GM12878 (cell line): Measurements from ENCODE around the gene SLC9A8. TPM values are rescaled to one million over a fixed set of nuclear protein-coding genes. Genes with fewer than 3 reads are reported as not detected.
A peak's percentile ranks its signal among the peaks of the same experiment; 100 is the strongest.

Source experiments
- ATAC-seq: fragments of 200-7000 bp; cut with Tn5 transposase; 3 replicates; pipeline ENCODE4 v1.9.1; 2020; ENCODE audit warnings: mild to moderate bottlenecking, moderate library complexity
- BruUV-seq: library from RNA; stranded (reverse); fragments of 400-500 nt; replicated peaks from 2 replicates; lab custom pipeline; 2021; lab: Mats Ljungman, UMichigan
- CTCF ChIA-PET: fragments of 300-600 bp; sonication (Branson Sonifier 250); formaldehyde crosslinking; extraction: SDS; loops from one replicate; lab custom pipeline; 2021; ENCODE audit warnings: inconsistent platforms; lab: Yijun Ruan, JAX
- POLR2A ChIA-PET: fragments of 350-600 bp; formaldehyde crosslinking; extraction: SDS; loops from one replicate; lab custom pipeline; 2021; ENCODE audit warnings: inconsistent platforms; lab: Charles Lee
- RAD21 ChIA-PET: fragments of 300-600 bp; sonication (Branson Sonifier 250); formaldehyde crosslinking; loops from one replicate; lab custom pipeline; 2023; ENCODE audit warnings: antibody characterized with exemption; ENCODE audit not compliant: unreplicated experiment; lab: Charles Lee
- SMC1A ChIA-PET: fragments of 300-600 bp; sonication (Branson Sonifier 250); formaldehyde crosslinking; loops from one replicate; lab custom pipeline; 2023; ENCODE audit not compliant: unreplicated experiment, uncharacterized antibody; lab: Charles Lee
- DNase-seq: peaks from one replicate; pipeline ENCODE4 v3.0.0-alpha.2; 2011; ENCODE audit warnings: low read depth, low spot score
- FAIRE-seq: peaks from 3 replicates; lab custom pipeline; 2011; peaks lifted over from hg19 to GRCh38; lab: Jason Lieb, UNC
- H2AFZ ChIP-seq: 2 replicates; pipeline ENCODE4 v1.6.0; 2011; ENCODE audit warnings: low read depth, low read length, control low read depth; ENCODE audit not compliant: control insufficient read depth
- H3K27ac ChIP-seq: 2 replicates; pipeline ENCODE4 v1.5.1; 2011; ENCODE audit warnings: control low read depth; ENCODE audit not compliant: control insufficient read depth, insufficient read depth
- H3K27me3 ChIP-seq, 2 experiments: replicated peaks in 1 of 2; 2 replicates each; pipeline versions ENCODE4 v1.6.0 to v1.6.1; 2011; ENCODE audit warnings: low read length in 1 of 2; ENCODE audit not compliant: control insufficient read depth in 2 of 2, insufficient read depth in 2 of 2
- H3K36me3 ChIP-seq, 2 experiments: 2 replicates each; pipeline ENCODE4 v1.5.1; 2011; ENCODE audit warnings: low read length in 1 of 2; ENCODE audit not compliant: control insufficient read depth in 2 of 2, insufficient read depth in 2 of 2
- H3K4me1 ChIP-seq: 2 replicates; pipeline ENCODE4 v1.6.1; 2011; ENCODE audit warnings: mild to moderate bottlenecking, low read length, moderate library complexity, mixed read lengths; ENCODE audit not compliant: control insufficient read depth, insufficient read depth
- H3K4me2 ChIP-seq: 2 replicates; pipeline ENCODE4 v1.6.0; 2011; ENCODE audit warnings: control low read depth; ENCODE audit not compliant: control insufficient read depth, insufficient read depth
- H3K4me3 ChIP-seq: fragments of 200-600 bp; sonication (generic); 2 replicates; pipeline ENCODE4 v1.5.1; 2016
- H3K79me2 ChIP-seq: 2 replicates; pipeline ENCODE4 v1.6.0; 2011; ENCODE audit warnings: low read length; ENCODE audit not compliant: control insufficient read depth, insufficient read depth
- H3K9ac ChIP-seq: 2 replicates; pipeline ENCODE4 v1.8.0; 2011; ENCODE audit warnings: low read length, control low read depth, mixed read lengths; ENCODE audit not compliant: control insufficient read depth, insufficient read depth
- H3K9me3 ChIP-seq: replicated peaks from 3 replicates; pipeline ENCODE4 v1.5.1; 2011; ENCODE audit warnings: mild to moderate bottlenecking, low read length; ENCODE audit not compliant: control insufficient read depth, insufficient read depth
- H4K20me1 ChIP-seq: 2 replicates; pipeline ENCODE4 v1.6.0; 2011; ENCODE audit not compliant: control insufficient read depth, insufficient read depth
- WRNIP1 ChIP-seq: IDR thresholded peaks from 2 replicates; pipeline ENCODE4 v1.6.1; 2011; ENCODE audit warnings: low read depth, low read length, improper control_type of control experiment, borderline replicate concordance
- ZZZ3 ChIP-seq: IDR thresholded peaks from 2 replicates; pipeline ENCODE4 v1.6.1; 2011; ENCODE audit warnings: low read depth; ENCODE audit not compliant: control insufficient read depth, insufficient read length
- WGBS: methylation state at CpG from one replicate; pipeline ENCODE4 v1.1.6; 2016; ENCODE audit warnings: low lambda C conversion rate; ENCODE audit not compliant: insufficient replicate concordance, insufficient coverage; ENCODE audit errors: missing lambda C conversion rate; 5-methylcytosine and 5-hydroxymethylcytosine counted together
- in situ Hi-C: fragments of 300-500 bp; cut with MboI; formaldehyde crosslinking; loops from 9 replicates; pipeline ENCODE4 v1.14.3; 2018; ENCODE audit warnings: mixed read lengths
- intact Hi-C: fragments of 100-400 bp; cut with micrococcal nuclease; formaldehyde crosslinking; loops from one replicate; pipeline ENCODE4 v1.14.2; 2022; ENCODE audit not compliant: unreplicated experiment
- polyA plus RNA-seq, 11 experiments: library from polyadenylated mRNA; depleted of rRNA in 4 of 11; unstranded in 6 of 11; stranded (reverse) in 5 of 11; fragments of >200 nt; fragmentation: Nextera tagmentation in 4 of 11; fragmentation: Illumina TruSeq in 1 of 11; extraction: Ambion mirVana in 4 of 11; extraction: Trizol in 1 of 11; gene quantifications; 1 replicate in 1 of 11; 2 replicates in 10 of 11; pipeline versions ENCODE4 v1.2.1 to v1.2.3, GENCODE V29; 2011 to 2016; ENCODE audit warnings: inconsistent platforms in 2 of 11, missing spikeins in 2 of 11, low read depth in 1 of 11
- total RNA-seq, 4 experiments: library from RNA; depleted of rRNA in 3 of 4; stranded (reverse); fragments of >200 nt in 3 of 4; fragmentation: Illumina TruSeq in 1 of 4; extraction: Trizol in 1 of 4; gene quantifications; 2 replicates each; pipeline versions ENCODE4 v1.2.1 to v1.2.3, GENCODE V29; 2013 to 2021
- TF ChIP-seq, protein P1 (sequence below), 3 experiments: IDR thresholded peaks in 2 of 3; conservative IDR thresholded peaks in 1 of 3; 2 replicates each; pipeline ENCODE4 v1.5.1; 2011; ENCODE audit warnings: low read depth in 3 of 3, low read length in 3 of 3, mild to moderate bottlenecking in 3 of 3, control low read depth in 2 of 3, moderate library complexity in 2 of 3, inconsistent platforms in 1 of 3, mixed read lengths in 1 of 3; ENCODE audit not compliant: control insufficient read depth in 2 of 3, insufficient read depth in 1 of 3; ENCODE audit errors: extremely low read depth in 1 of 3
- TF ChIP-seq, protein P2 (sequence below): fragments of 450-650 bp; IDR thresholded peaks from 2 replicates; pipeline ENCODE4 v1.6.1; 2017; ENCODE audit warnings: mild to moderate bottlenecking, moderate library complexity
- TF ChIP-seq, protein P3 (sequence below): fragments of 450-650 bp; IDR thresholded peaks from 2 replicates; pipeline ENCODE4 v1.6.1; 2016; ENCODE audit warnings: mild to moderate bottlenecking
- TF ChIP-seq, protein P4 (sequence below): IDR thresholded peaks from 2 replicates; pipeline ENCODE4 v1.6.1; 2012; ENCODE audit warnings: low read depth, low read length, improper control_type of control experiment

Gene SLC9A8
- total and polyA plus RNA-seq, 10 of the 15 experiments (the other 5 are each of a cell fraction or from before 2014, with no cell fraction given) = 0.40 to 15.5 (median 6.5) TPM

DNA sequence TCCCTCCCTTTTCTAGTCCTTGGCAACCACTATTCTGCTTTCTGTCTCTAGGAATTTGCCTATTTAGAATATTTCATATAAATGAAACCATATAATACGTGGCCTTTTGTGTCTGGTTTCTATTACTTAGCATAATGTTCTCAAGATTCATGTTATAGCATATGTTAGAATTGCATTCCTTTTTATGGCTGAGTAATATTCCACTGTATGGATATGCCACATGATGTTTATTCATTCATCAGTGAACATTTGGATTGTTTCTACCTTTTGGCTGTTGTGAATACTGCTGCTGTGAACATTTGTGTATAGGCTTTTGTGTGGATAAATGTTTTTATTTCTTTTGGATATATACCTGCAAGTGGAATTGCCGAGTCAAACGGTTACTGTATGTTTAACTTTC is 7.1 kb downstream of the SLC9A8 start (continued):
- TF ChIP-seq, protein P1, sequence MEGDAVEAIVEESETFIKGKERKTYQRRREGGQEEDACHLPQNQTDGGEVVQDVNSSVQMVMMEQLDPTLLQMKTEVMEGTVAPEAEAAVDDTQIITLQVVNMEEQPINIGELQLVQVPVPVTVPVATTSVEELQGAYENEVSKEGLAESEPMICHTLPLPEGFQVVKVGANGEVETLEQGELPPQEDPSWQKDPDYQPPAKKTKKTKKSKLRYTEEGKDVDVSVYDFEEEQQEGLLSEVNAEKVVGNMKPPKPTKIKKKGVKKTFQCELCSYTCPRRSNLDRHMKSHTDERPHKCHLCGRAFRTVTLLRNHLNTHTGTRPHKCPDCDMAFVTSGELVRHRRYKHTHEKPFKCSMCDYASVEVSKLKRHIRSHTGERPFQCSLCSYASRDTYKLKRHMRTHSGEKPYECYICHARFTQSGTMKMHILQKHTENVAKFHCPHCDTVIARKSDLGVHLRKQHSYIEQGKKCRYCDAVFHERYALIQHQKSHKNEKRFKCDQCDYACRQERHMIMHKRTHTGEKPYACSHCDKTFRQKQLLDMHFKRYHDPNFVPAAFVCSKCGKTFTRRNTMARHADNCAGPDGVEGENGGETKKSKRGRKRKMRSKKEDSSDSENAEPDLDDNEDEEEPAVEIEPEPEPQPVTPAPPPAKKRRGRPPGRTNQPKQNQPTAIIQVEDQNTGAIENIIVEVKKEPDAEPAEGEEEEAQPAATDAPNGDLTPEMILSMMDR (IDR thresholded peaks at IDR 0.05 in 2 of 3, conservative IDR thresholded peaks at IDR 0.05 in 1 of 3; ENCODE audit: control insufficient read depth in 2 of 3, extremely low read depth in 1 of 3, insufficient read depth in 1 of 3, low read depth in 3 of 3, low read length in 3 of 3) = no peak
- TF ChIP-seq, protein P2, sequence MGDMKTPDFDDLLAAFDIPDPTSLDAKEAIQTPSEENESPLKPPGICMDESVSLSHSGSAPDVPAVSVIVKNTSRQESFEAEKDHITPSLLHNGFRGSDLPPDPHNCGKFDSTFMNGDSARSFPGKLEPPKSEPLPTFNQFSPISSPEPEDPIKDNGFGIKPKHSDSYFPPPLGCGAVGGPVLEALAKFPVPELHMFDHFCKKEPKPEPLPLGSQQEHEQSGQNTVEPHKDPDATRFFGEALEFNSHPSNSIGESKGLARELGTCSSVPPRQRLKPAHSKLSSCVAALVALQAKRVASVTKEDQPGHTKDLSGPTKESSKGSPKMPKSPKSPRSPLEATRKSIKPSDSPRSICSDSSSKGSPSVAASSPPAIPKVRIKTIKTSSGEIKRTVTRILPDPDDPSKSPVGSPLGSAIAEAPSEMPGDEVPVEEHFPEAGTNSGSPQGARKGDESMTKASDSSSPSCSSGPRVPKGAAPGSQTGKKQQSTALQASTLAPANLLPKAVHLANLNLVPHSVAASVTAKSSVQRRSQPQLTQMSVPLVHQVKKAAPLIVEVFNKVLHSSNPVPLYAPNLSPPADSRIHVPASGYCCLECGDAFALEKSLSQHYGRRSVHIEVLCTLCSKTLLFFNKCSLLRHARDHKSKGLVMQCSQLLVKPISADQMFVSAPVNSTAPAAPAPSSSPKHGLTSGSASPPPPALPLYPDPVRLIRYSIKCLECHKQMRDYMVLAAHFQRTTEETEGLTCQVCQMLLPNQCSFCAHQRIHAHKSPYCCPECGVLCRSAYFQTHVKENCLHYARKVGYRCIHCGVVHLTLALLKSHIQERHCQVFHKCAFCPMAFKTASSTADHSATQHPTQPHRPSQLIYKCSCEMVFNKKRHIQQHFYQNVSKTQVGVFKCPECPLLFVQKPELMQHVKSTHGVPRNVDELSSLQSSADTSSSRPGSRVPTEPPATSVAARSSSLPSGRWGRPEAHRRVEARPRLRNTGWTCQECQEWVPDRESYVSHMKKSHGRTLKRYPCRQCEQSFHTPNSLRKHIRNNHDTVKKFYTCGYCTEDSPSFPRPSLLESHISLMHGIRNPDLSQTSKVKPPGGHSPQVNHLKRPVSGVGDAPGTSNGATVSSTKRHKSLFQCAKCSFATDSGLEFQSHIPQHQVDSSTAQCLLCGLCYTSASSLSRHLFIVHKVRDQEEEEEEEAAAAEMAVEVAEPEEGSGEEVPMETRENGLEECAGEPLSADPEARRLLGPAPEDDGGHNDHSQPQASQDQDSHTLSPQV = no peak
- no peak for TF ChIP-seq ZZZ3

DNA sequence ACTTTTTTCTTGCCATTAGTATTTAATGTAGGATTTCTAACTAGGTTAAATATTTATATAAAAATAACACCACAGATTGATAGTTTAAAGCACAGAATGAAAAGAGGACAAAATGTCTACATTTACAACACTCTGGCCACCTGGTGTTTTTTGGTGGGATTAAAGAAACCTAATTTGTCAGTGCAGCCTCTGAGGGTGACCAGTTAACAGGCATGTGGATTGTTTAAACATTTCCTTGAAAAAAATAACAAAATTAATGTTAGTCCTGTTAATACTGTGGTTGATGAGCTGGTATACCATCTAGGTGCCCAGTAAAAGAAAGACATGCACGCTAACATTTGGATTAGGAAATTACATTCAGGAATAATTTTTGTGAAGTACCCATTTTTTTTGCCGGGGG is 8.8 kb downstream of the SLC9A8 start:
- Histone ChIP-seq H3K9ac (no peak overlapping the region; the same call in 1 of the 2 replicates), H3K9me3 (no peaks in the 10 kb centered on the region; the same call in 2 of the 3 replicates), H3K36me3 (peaks cover 0 to 18% of the 10 kb centered on the region in 2 experiments; a peak in 3 of 4 replicates), H4K20me1 (no peaks in the 10 kb centered on the region), H3K79me2 (peaks cover 2% of the 10 kb centered on the region), H3K27ac (0 out of 2 replicates have a peak overlapping the region, but pooled peaks have one; percentile 14), H3K4me1 (peaks cover 22% of the 10 kb centered on the region), H3K4me2 (no peak overlapping the region), H3K27me3 (no peaks in the 10 kb centered on the region), H2AFZ (no peak overlapping the region), H3K4me3 (no peak overlapping the region)
- CTCF ChIA-PET = interaction anchor here (0.7 to 8.4 kb wide), 16 partner anchors 8 to 212 kb away, joined by 3 to 84 read pairs (median 4); partner anchors contain the start of gene SLC9A8
- in situ Hi-C loops (no loop called here), intact Hi-C loops (loop anchor here (5.0 kb wide), 1 partner anchor 209 kb away; no protein-coding TSS in a partner anchor)
- FAIRE-seq = no peak
- TF ChIP-seq, protein P3, sequence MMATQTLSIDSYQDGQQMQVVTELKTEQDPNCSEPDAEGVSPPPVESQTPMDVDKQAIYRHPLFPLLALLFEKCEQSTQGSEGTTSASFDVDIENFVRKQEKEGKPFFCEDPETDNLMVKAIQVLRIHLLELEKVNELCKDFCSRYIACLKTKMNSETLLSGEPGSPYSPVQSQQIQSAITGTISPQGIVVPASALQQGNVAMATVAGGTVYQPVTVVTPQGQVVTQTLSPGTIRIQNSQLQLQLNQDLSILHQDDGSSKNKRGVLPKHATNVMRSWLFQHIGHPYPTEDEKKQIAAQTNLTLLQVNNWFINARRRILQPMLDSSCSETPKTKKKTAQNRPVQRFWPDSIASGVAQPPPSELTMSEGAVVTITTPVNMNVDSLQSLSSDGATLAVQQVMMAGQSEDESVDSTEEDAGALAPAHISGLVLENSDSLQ = no peak
- TF ChIP-seq, protein P4, sequence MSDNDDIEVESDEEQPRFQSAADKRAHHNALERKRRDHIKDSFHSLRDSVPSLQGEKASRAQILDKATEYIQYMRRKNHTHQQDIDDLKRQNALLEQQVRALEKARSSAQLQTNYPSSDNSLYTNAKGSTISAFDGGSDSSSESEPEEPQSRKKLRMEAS = no peak
- no peak for TF ChIP-seq WRNIP1
- SMC1A ChIA-PET = interaction anchor here (0.8 to 3.9 kb wide), 15 partner anchors 8 to 210 kb away, joined by 3 to 21 read pairs (median 4); partner anchors contain the start of gene SLC9A8
- WGBS = 100% methylated on average over 2 of the region's 2 CpGs
- POLR2A ChIA-PET = interaction anchor here (1.3 to 2.2 kb wide), 3 partner anchors 11 to 146 kb away, joined by 3 to 10 read pairs (median 3); no protein-coding TSS in a partner anchor
- BruUV-seq = no TSS peak
- ATAC-seq = no peak
- RAD21 ChIA-PET = interaction anchor here (0.6 to 3.4 kb wide), 13 partner anchors 7 to 280 kb away, joined by 3 to 18 read pairs (median 3); partner anchors contain the start of gene SLC9A8
- DNase-seq = no peak
